Sigmoid colon (tissue), 7 donors: ENCODE measurements around the gene ZNF585A. TPM values are rescaled to one million over a fixed set of nuclear protein-coding genes. Genes with fewer than 3 reads are reported as not detected.

ENCODE experiments used
- DNase-seq: peaks from one replicate; pipeline ENCODE4 v3.0.0-alpha.2; 2019
- H3K27ac ChIP-seq, 4 donors: fragments of 200-600 bp; sonication (generic); one replicate each; pipeline ENCODE4 v1.5.1; 2016 to 2019; ENCODE audit warnings: mild to moderate bottlenecking in 1 of 4
- H3K27me3 ChIP-seq, 3 donors: fragments of 200-600 bp; sonication (generic); one replicate each; pipeline ENCODE4 v1.5.1; 2019; ENCODE audit warnings: mild to moderate bottlenecking in 1 of 3
- H3K36me3 ChIP-seq, 4 donors: fragments of 200-600 bp; sonication (generic); one replicate each; pipeline ENCODE4 v1.5.1; 2016 to 2019
- H3K4me1 ChIP-seq, 4 donors: fragments of 200-600 bp; sonication (generic); one replicate each; pipeline ENCODE4 v1.5.1; 2017 to 2019
- H3K4me3 ChIP-seq, 4 donors: fragments of 200-600 bp; sonication (generic); one replicate each; pipeline ENCODE4 v1.5.1; 2017 to 2019; ENCODE audit warnings: mild to moderate bottlenecking in 2 of 4, moderate library complexity in 1 of 4
- H3K9me3 ChIP-seq, 4 donors: fragments of 200-600 bp in 3 of 4; sonication (generic) in 3 of 4; one replicate each; pipeline versions ENCODE4 v1.5.1 to v1.6.1; 2013 to 2019
- EP300 ChIP-seq, 4 donors: sonication (generic); formaldehyde crosslinking; IDR thresholded peaks; one replicate each; pipeline ENCODE4 v1.6.1; 2017; ENCODE audit warnings: antibody characterized with exemption in 4 of 4
- POLR2A ChIP-seq, 2 donors: fragments of 450-650 bp; IDR thresholded peaks; one replicate each; pipeline ENCODE4 v1.6.1; 2016; ENCODE audit warnings: antibody characterized with exemption in 2 of 2, mild to moderate bottlenecking in 2 of 2, moderate library complexity in 2 of 2
- POLR2AphosphoS5 ChIP-seq, 4 donors: sonication (generic); formaldehyde crosslinking; IDR thresholded peaks; one replicate each; pipeline ENCODE4 v1.6.1; 2017; ENCODE audit warnings: antibody characterized with exemption in 4 of 4
- WGBS, 2 donors: extraction: QIAGEN DNeasy Blood & Tissue Kit; methylation state at CpG; one replicate each; pipeline ENCODE4 v1.1.7; 2013; 5-methylcytosine and 5-hydroxymethylcytosine counted together
- intact Hi-C: fragments of 100-400 bp; cut with DNase I; formaldehyde crosslinking; loops from one replicate; pipeline ENCODE4 v1.15.1; 2023
- polyA plus RNA-seq, 3 donors: library from polyadenylated mRNA; stranded (reverse); fragments of 200-250 nt; gene quantifications; one replicate each; pipeline ENCODE4 v1.2.3, GENCODE V29; 2013
- total RNA-seq, 4 donors: library from RNA; depleted of rRNA; stranded (reverse); fragments of >200 nt; gene quantifications; one replicate each; pipeline ENCODE4 v1.1.0, GENCODE V29; 2016
- TF ChIP-seq, protein P1 (sequence below), 4 experiments: fragments of 450-650 bp in 3 of 4; fragments of 200-600 bp in 1 of 4; IDR thresholded peaks; one replicate each; pipeline ENCODE4 v1.5.1; 2016 to 2019; ENCODE audit warnings: antibody characterized with exemption in 4 of 4, mild to moderate bottlenecking in 3 of 4, moderate library complexity in 2 of 4
- donor health status: healthy with polysubstance abuse.
- donor health status: Bipolar disorder and iron deficiency.
- donor health status: healthy.

Gene ZNF585A
- total and polyA plus RNA-seq, 7 donors, result 3.9 to 33.3 (median 12.6) TPM

DNA sequence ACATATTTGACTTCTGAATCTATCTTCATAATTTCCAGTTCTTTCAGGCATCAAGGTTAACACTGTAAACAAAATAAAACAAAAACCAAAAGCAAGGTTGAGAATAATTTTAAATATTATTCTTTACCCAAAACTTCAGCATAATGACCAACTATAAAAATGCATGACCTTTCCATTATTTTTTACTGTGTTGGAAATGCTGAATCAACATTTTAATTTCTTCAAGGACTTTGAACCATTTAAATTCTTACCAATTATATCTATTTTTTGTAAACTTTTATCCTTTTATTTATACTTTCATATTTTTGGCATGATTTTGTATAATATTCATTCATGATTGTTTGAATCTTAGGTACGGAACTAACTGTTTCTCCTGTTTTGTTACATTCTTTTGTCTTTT lies 6.9 kb downstream of the ZNF585A start:
- peaks cover 28 to 94% (median 60%) of the 10 kb centered on the region in 4 donors for H3K36me3 ChIP-seq
- WGBS, 2 donors, result 99 to 100% methylated on average over 1 of the region's 1 CpG
- H3K9me3 ChIP-seq, result peaks cover 12 to 19% (median 18%) of the 10 kb centered on the region in 4 donors

DNA sequence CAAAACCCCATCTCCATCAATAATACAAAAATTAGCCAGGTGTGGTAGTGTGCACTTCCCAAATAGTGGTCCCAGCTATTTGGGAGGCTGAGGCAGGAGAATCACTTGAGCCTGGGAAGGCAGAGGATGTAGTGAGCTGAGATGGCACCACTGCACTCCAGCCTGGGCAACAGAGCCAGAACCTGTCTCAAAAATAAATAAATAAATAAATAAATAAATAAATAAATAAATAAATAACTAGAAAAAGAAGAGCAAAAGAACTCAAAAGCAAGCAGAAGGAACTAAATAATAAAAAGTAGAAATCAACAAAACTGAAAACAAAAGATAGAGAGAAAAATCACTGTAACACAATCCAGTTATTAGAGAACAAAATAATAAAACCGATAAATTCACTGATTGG lies 12.3 kb downstream of the ZNF585A start:
- peaks cover 23 to 59% (median 44%) of the 10 kb centered on the region in 4 donors for H3K9me3 ChIP-seq

More for the DNA sequence above, 6.9 kb downstream of the ZNF585A start:
- H3K4me1 ChIP-seq, result no peaks in the 10 kb centered on the region
- H3K4me3 ChIP-seq, result no peak overlapping the region
- TF ChIP-seq, protein P1, sequence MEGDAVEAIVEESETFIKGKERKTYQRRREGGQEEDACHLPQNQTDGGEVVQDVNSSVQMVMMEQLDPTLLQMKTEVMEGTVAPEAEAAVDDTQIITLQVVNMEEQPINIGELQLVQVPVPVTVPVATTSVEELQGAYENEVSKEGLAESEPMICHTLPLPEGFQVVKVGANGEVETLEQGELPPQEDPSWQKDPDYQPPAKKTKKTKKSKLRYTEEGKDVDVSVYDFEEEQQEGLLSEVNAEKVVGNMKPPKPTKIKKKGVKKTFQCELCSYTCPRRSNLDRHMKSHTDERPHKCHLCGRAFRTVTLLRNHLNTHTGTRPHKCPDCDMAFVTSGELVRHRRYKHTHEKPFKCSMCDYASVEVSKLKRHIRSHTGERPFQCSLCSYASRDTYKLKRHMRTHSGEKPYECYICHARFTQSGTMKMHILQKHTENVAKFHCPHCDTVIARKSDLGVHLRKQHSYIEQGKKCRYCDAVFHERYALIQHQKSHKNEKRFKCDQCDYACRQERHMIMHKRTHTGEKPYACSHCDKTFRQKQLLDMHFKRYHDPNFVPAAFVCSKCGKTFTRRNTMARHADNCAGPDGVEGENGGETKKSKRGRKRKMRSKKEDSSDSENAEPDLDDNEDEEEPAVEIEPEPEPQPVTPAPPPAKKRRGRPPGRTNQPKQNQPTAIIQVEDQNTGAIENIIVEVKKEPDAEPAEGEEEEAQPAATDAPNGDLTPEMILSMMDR (IDR thresholded peaks at IDR 0.05), result no peak
- TF ChIP-seq POLR2AphosphoS5 (IDR thresholded peaks at IDR 0.05) (no peak), POLR2A (IDR thresholded peaks at IDR 0.05) (no peak), EP300 (IDR thresholded peaks at IDR 0.05) (no peak)
- no peak for DNase-seq
- no peak overlapping the region for H3K27ac ChIP-seq
- intact Hi-C loops, result no loop called here
- H3K27me3 ChIP-seq, result no peaks in the 10 kb centered on the region

DNA sequence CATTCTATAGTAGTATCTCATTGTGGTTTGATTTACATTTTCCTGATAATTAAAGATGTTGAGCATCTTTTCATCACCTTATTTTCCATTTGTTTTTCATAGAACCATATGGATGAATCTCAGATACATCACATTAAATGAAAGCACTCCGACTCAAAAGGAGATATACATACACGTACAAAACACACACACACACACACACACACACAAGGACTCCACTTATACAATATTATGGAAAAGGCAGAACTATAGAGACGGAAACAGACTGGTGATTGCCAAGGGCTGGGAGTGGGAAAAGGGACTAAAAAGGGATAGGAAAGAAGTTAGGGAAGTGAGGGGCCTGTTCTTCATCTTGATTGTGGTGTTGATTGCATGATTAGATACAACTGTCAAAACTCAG lies 24.3 kb downstream of the ZNF585A start:
- Histone ChIP-seq H3K9me3 (peaks cover 40 to 76% (median 66%) of the 10 kb centered on the region in 4 donors), H3K27ac (no peak overlapping the region), H3K4me3 (no peak overlapping the region), H3K27me3 (no peaks in the 10 kb centered on the region), H3K4me1 (no peaks in the 10 kb centered on the region), H3K36me3 (peaks cover 0 to 65% (median 30%) of the 10 kb centered on the region in 4 donors)
- DNase-seq, result no peak
- no peak for TF ChIP-seq POLR2A (IDR thresholded peaks at IDR 0.05)
- no peak for TF ChIP-seq POLR2AphosphoS5 (IDR thresholded peaks at IDR 0.05)
- TF ChIP-seq EP300 (IDR thresholded peaks at IDR 0.05), result no peak
- TF ChIP-seq, protein P1 (IDR thresholded peaks at IDR 0.05), result no peak
- 95 to 97% methylated on average over 3 of the region's 3 CpGs for WGBS, 2 donors
- intact Hi-C loops, result no loop called here

More for the DNA sequence above, 12.3 kb downstream of the ZNF585A start:
- TF ChIP-seq EP300 (IDR thresholded peaks at IDR 0.05), result no peak
- TF ChIP-seq, protein P1 (IDR thresholded peaks at IDR 0.05), result no peak
- TF ChIP-seq POLR2AphosphoS5 (IDR thresholded peaks at IDR 0.05), result no peak
- no peak for TF ChIP-seq POLR2A (IDR thresholded peaks at IDR 0.05)
- H3K27me3 ChIP-seq, result no peaks in the 10 kb centered on the region
- 96 to 98% methylated on average over 1 of the region's 1 CpG for WGBS, 2 donors
- peaks cover 18 to 100% (median 57%) of the 10 kb centered on the region in 4 donors for H3K36me3 ChIP-seq
- intact Hi-C loops, result no loop called here
- H3K27ac ChIP-seq, result no peak overlapping the region
- no peak overlapping the region for H3K4me3 ChIP-seq
- no peak for DNase-seq
- no peaks in the 10 kb centered on the region for H3K4me1 ChIP-seq

DNA sequence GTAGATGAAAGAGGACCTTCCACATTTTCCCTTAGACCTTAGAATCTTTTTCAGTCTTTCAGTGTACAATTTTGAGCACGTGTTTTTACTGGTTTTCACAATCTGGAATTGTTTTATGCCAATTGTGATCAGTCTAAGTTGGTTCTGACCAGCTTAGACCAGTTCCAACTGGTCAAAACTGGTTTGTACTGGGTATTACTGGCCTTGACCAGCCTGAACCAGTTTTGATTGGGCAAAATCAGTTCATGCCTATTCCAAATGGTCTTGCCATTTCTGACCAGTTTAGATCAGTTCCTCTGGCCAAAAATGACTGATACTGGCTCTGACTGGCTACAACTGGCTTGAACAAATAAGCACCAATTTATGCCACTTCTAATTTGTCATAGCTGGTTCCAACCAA lies 36.4 kb downstream of the ZNF585A start:
- Histone ChIP-seq H3K4me1 (no peaks in the 10 kb centered on the region), H3K4me3 (no peak overlapping the region), H3K27ac (no peak overlapping the region), H3K9me3 (peaks cover 56 to 86% (median 68%) of the 10 kb centered on the region in 4 donors), H3K36me3 (no peaks in the 10 kb centered on the region), H3K27me3 (no peaks in the 10 kb centered on the region)
- WGBS, 2 donors, result 9 to 23% methylated on average over 1 of the region's 1 CpG
- intact Hi-C loops, result no loop called here
- no peak for DNase-seq
- TF ChIP-seq POLR2A (IDR thresholded peaks at IDR 0.05) (no peak), POLR2AphosphoS5 (IDR thresholded peaks at IDR 0.05) (no peak), EP300 (IDR thresholded peaks at IDR 0.05) (no peak)
- TF ChIP-seq, protein P1 (IDR thresholded peaks at IDR 0.05), result no peak

DNA sequence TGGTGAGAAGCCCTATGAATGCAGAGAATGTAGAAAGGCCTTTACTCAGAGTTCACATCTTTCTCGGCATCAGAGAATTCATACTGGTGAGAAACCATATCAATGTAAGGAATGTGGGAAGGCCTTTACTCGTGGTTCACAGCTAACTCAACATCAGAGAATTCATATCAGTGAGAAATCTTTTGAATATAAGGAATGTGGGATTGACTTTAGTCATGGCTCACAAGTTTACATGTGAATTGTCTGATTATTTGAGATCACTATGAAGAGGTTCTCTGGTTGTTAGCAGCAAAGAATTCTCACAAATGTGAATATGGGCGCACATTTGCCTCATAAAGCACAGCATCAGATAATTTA lies 43.7 kb downstream of the ZNF585A start:
- no peak for DNase-seq

More for the DNA sequence above, 43.7 kb downstream of the ZNF585A start:
- H3K27me3 ChIP-seq, result no peaks in the 10 kb centered on the region
- peaks cover 60 to 100% (median 85%) of the 10 kb centered on the region in 4 donors for H3K9me3 ChIP-seq
- no peak overlapping the region for H3K27ac ChIP-seq
- H3K36me3 ChIP-seq, result peaks cover 22 to 71% (median 25%) of the 10 kb centered on the region in 4 donors
- no peaks in the 10 kb centered on the region for H3K4me1 ChIP-seq
- H3K4me3 ChIP-seq, result no peak overlapping the region
- WGBS, 2 donors, result 78 to 96% methylated on average over 3 of the region's 3 CpGs
- intact Hi-C loops, result no loop called here
- TF ChIP-seq EP300 (IDR thresholded peaks at IDR 0.05), result no peak
- no peak for TF ChIP-seq POLR2A (IDR thresholded peaks at IDR 0.05)
- TF ChIP-seq, protein P1 (IDR thresholded peaks at IDR 0.05), result no peak
